ENCODE results near the gene MKRN1.
"Not testable (repeated sequence)": the region's sequence is repeated elsewhere in the genome, so short reads cannot be mapped to it uniquely, and the experiment has no call there.

Gene MKRN1

GRCh38 chr7:140426130-140426529 is 53.2 kb downstream of the MKRN1 start:
- no peak overlapping the region for H3K4me3 ChIP-seq (ENCODE audit: low read depth, low read length)
- TF ChIP-seq, protein P1, sequence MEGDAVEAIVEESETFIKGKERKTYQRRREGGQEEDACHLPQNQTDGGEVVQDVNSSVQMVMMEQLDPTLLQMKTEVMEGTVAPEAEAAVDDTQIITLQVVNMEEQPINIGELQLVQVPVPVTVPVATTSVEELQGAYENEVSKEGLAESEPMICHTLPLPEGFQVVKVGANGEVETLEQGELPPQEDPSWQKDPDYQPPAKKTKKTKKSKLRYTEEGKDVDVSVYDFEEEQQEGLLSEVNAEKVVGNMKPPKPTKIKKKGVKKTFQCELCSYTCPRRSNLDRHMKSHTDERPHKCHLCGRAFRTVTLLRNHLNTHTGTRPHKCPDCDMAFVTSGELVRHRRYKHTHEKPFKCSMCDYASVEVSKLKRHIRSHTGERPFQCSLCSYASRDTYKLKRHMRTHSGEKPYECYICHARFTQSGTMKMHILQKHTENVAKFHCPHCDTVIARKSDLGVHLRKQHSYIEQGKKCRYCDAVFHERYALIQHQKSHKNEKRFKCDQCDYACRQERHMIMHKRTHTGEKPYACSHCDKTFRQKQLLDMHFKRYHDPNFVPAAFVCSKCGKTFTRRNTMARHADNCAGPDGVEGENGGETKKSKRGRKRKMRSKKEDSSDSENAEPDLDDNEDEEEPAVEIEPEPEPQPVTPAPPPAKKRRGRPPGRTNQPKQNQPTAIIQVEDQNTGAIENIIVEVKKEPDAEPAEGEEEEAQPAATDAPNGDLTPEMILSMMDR (IDR thresholded peaks at IDR 0.05; ENCODE audit: low read depth, low read length) = no peak

GRCh38 chr7:140425718-140426117 is 53.6 kb downstream of the MKRN1 start:
- H3K4me3 ChIP-seq (ENCODE audit: low read depth, low read length) = no peak overlapping the region
- TF ChIP-seq, protein P1 (IDR thresholded peaks at IDR 0.05; ENCODE audit: low read depth, low read length) = no peak

DNA sequence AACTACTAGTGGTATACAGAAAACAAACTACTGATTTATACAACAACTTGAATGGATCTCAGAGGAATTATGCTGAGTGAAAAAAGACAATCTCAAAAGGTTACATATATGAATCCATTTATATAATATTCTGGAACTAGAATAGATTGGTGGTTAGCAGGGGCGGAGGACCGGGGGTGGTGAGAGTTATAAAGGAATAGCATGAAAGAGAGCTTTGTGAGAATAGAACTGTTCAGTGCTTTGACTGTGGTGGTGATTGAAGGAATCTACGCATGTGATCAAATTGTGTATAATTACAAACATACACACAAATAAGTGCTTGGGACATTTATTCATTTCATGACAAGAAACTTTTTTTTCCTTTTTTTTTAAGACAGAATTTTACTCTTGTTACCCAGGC is 55.8 kb downstream of the MKRN1 start:
- no peak overlapping the region for H3K4me3 ChIP-seq (ENCODE audit: low read depth, low read length)
- TF ChIP-seq, protein P1 (IDR thresholded peaks at IDR 0.05; ENCODE audit: low read depth, low read length) = no peak

DNA sequence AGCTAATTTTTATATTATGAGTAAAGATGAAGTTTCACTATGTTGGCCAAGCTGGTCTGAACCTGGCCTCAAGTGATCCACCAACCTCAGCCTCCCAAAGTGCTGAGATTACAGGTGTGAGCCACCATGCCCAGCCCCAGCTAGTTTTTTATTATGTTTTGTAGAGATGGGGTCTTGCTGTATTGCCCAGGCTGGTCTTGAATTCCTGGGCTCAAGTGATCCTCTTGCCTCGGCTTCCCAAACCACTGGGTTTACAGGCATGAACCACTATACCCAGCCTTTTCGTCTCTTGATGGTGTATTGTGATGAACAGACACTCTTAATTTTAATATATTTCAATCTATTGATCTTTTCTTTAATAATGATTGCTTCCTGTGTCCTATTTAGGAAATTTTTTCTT is 57.8 kb downstream of the MKRN1 start:
- H3K4me3 ChIP-seq (ENCODE audit: low read depth, low read length) = no peak overlapping the region
- TF ChIP-seq, protein P1 (IDR thresholded peaks at IDR 0.05; ENCODE audit: low read depth, low read length) = no peak

DNA sequence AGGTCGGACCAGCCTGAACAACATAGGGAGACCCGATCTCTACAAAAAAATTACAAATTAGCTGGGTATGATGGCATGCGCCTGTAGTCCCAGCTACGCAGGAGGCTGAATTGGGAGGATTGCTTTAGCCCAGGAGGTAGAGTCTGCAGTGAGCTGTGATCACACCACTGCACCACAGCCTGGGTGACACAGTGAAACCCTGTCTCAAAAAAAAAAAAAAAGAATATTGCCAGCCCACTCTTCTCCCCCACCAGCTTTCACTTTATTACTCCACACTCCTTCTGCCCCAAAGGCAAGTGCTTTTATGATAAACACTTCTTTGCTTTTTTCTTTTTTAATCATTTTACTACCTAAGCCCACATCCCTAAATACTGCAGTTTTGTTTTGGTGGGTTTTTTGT is 60.7 kb downstream of the MKRN1 start:
- H3K4me3 ChIP-seq (ENCODE audit: low read depth, low read length) = no peak overlapping the region
- TF ChIP-seq, protein P1 (IDR thresholded peaks at IDR 0.05; ENCODE audit: low read depth, low read length) = no peak

GRCh38 chr7:140418156-140418472 is 61.2 kb downstream of the MKRN1 start:
- H3K4me3 ChIP-seq (ENCODE audit: low read depth, low read length) = not testable (repeated sequence)

DNA sequence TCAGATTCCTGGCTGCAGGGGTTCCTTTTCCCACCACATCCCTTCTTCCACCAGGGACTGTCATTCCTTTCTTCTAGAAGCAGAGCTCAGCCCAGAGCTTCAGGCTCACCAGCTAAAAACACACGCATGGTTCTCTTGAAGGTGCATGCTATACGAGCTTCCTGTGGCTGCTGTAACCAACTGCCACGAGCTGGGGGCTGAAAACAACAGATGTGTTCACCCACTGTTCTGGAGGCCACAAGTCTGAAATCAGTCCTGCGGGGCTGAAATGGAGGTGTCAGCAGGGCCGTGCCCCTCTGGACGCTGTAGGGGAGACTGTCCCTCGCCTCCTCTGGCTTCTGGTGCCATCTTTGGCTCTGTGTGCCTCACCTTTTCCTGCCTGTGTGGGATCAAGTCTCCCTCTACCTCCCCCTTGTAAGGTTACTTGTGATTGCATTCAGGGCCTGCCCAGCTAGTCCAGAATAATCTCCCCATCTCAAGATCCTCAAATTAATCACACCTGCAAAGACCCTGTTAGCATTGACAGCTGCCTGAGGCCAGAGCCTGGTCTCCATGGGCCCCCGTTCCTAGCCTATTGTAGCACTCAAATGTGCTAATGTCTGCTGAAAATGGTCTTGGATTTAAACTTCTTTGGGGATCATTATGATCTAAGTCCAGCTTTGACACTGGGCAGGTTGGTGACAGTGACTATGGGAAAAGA is 61.7 kb downstream of the MKRN1 start:
- no peak overlapping the region for H3K4me3 ChIP-seq (ENCODE audit: low read depth, low read length)
- TF ChIP-seq, protein P1 (IDR thresholded peaks at IDR 0.05; ENCODE audit: low read depth, low read length) = no peak

GRCh38 chr7:140416560-140416959 is 62.7 kb downstream of the MKRN1 start:
- no peak overlapping the region for H3K4me3 ChIP-seq (ENCODE audit: low read depth, low read length)
- TF ChIP-seq, protein P1 (IDR thresholded peaks at IDR 0.05; ENCODE audit: low read depth, low read length) = no peak

DNA sequence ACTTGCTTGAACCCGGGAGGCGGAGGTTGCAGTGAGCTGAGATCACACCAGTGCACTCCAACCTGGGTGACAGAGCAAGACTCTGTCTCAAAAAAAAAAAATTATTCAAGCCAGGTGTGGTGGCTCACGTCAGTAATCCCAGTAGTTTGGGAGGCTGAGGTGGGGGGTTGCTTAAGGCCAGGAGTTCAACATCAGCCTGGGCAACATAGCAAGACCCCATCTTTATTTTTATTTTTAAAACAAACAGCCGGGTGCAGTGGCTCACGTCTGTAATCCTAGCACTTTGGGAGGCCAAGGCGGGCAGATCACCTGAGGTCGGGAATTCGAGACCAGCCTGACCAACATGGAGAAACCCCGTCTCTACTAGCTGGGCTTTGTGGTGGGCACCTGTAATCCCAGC is 63.5 kb downstream of the MKRN1 start:
- not testable (repeated sequence) for H3K4me3 ChIP-seq (ENCODE audit: low read depth, low read length)

All from WI38 (cell line).